ENCODE results near the gene ADGRL1. TPM values are rescaled to one million over a fixed set of nuclear protein-coding genes. Genes with fewer than 3 reads are reported as not detected.
A peak's percentile ranks its signal among the peaks of the same experiment; 100 is the strongest.

The ADGRL1 gene
- total and polyA plus RNA-seq, 4 donors: 0.14 to 1.6 (median 0.53) TPM

- Histone ChIP-seq H3K4me1 (ENCODE audit: control insufficient read depth in 4 of 4, insufficient read depth in 4 of 4, low read length in 3 of 4) (peaks cover 0 to 35% (median 31%) of the 10 kb centered on the region in 4 donors), H3K27me3 (ENCODE audit: control insufficient read depth in 4 of 4, insufficient read depth in 4 of 4, low read length in 3 of 4) (no peaks in the 10 kb centered on the region), H3K9ac (ENCODE audit: low read depth in 1 of 2, low read length in 2 of 2) (no peak overlapping the region), H3K27ac (ENCODE audit: low read depth in 1 of 2, low read length in 2 of 2) (peak overlapping the region; percentile 93 to 100), H3K9me3 (ENCODE audit: control insufficient read depth in 4 of 4, low read length in 3 of 4) (no peaks in the 10 kb centered on the region), H3K4me3 (ENCODE audit: low read depth in 1 of 3, low read length in 3 of 3) (no peak overlapping the region), H3K36me3 (ENCODE audit: control insufficient read depth in 4 of 4, insufficient read depth in 3 of 4, low read depth in 1 of 4, low read length in 3 of 4) (no peaks in the 10 kb centered on the region)
- no peak for TF ChIP-seq RAD21 (IDR thresholded peaks at IDR 0.05)
- TF ChIP-seq RXRA (IDR thresholded peaks at IDR 0.05): no peak
- no peak for TF ChIP-seq TAF1 (conservative IDR thresholded peaks at IDR 0.05)
- no peak for TF ChIP-seq HNF4A (conservative IDR thresholded peaks at IDR 0.05)
- TF ChIP-seq CTCF (IDR thresholded peaks at IDR 0.05; ENCODE audit: low read depth, low read length, missing input control): no peak
- no peak for TF ChIP-seq MAX (IDR thresholded peaks at IDR 0.05)
- no peak for TF ChIP-seq GABPA (IDR thresholded peaks at IDR 0.05 in 1 of 2, conservative IDR thresholded peaks at IDR 0.05 in 1 of 2)
- TF ChIP-seq, protein P1, sequence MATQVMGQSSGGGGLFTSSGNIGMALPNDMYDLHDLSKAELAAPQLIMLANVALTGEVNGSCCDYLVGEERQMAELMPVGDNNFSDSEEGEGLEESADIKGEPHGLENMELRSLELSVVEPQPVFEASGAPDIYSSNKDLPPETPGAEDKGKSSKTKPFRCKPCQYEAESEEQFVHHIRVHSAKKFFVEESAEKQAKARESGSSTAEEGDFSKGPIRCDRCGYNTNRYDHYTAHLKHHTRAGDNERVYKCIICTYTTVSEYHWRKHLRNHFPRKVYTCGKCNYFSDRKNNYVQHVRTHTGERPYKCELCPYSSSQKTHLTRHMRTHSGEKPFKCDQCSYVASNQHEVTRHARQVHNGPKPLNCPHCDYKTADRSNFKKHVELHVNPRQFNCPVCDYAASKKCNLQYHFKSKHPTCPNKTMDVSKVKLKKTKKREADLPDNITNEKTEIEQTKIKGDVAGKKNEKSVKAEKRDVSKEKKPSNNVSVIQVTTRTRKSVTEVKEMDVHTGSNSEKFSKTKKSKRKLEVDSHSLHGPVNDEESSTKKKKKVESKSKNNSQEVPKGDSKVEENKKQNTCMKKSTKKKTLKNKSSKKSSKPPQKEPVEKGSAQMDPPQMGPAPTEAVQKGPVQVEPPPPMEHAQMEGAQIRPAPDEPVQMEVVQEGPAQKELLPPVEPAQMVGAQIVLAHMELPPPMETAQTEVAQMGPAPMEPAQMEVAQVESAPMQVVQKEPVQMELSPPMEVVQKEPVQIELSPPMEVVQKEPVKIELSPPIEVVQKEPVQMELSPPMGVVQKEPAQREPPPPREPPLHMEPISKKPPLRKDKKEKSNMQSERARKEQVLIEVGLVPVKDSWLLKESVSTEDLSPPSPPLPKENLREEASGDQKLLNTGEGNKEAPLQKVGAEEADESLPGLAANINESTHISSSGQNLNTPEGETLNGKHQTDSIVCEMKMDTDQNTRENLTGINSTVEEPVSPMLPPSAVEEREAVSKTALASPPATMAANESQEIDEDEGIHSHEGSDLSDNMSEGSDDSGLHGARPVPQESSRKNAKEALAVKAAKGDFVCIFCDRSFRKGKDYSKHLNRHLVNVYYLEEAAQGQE (IDR thresholded peaks at IDR 0.05): no peak
- 94% methylated on average over 7 of the region's 7 CpGs for WGBS
- no peak for DNase-seq (ENCODE audit: low spot score)
Observed at GRCh38 chr19:14119644-14120496, 86.1 kb downstream of the ADGRL1 start.

DNA sequence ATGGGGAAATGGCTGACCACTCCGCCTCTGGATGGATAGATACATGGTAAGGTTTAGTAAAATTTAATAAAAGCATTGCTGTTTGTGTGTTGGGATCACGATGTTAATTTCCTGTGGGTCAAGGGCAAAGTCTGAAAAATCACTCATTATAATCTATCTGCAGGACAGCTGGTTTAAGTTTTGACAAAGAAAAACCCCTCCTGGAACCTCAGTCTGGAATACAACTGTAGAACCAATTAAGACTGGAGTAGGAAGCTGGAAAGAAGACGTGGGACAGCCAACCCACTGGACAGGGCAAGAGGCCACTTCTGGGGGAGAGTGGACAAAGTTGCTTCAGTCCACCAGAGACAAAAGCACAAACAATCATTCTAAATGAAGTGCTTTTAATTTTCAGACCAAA, 86.8 kb downstream of the ADGRL1 start:
- Histone ChIP-seq H3K36me3 (ENCODE audit: control insufficient read depth in 4 of 4, insufficient read depth in 3 of 4, low read depth in 1 of 4, low read length in 3 of 4) (no peaks in the 10 kb centered on the region), H3K27ac (ENCODE audit: low read depth in 1 of 2, low read length in 2 of 2) (peak overlapping the region; percentile 93 to 100), H3K4me3 (ENCODE audit: low read depth in 1 of 3, low read length in 3 of 3) (peak overlapping the region; percentile 3 to 72 (median 39)), H3K9me3 (ENCODE audit: control insufficient read depth in 4 of 4, low read length in 3 of 4) (no peaks in the 10 kb centered on the region), H3K27me3 (ENCODE audit: control insufficient read depth in 4 of 4, insufficient read depth in 4 of 4, low read length in 3 of 4) (no peaks in the 10 kb centered on the region), H3K9ac (ENCODE audit: low read depth in 1 of 2, low read length in 2 of 2) (peak overlapping the region; percentile 44 to 69), H3K4me1 (ENCODE audit: control insufficient read depth in 4 of 4, insufficient read depth in 4 of 4, low read length in 3 of 4) (peaks cover 0 to 42% (median 36%) of the 10 kb centered on the region in 4 donors)
- no peak for DNase-seq (ENCODE audit: low spot score)
- TF ChIP-seq CTCF (IDR thresholded peaks at IDR 0.05; ENCODE audit: low read depth, low read length, missing input control): no peak
- TF ChIP-seq HNF4A (conservative IDR thresholded peaks at IDR 0.05): peak in 1 of 2 donors; percentile 5
- 24% methylated on average over 3 of the region's 3 CpGs for WGBS
